GM18907 (cell line): ENCODE results near the gene CDH4.

Experiments used
- ATAC-seq: cut with Tn5 transposase; IDR thresholded peaks from one replicate; pipeline ENCODE4 v1.9.1; 2021; ENCODE audit warnings: mild to moderate bottlenecking, moderate library complexity; ENCODE audit not compliant: unreplicated experiment

Gene CDH4

DNA sequence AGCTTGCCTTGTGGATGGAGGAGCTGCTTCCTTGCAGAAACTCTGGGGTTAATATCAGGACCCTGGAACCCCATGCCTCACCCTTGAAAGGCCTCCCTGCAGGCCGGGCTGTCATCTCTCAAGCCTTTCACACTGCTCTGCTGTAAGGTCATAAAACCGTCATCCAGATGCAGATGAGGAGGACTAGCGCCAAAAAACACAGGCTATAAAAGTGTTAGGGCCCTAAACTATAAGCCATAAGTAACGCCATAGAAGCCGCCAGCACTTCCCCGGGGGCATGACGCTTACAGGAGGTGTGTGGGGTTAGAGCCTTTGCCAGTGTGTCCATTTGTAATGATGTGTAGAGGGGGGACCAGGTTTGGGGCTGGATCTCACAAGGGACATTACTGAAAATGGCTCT, 47.6 kb downstream of the CDH4 start:
- no peak for ATAC-seq

DNA sequence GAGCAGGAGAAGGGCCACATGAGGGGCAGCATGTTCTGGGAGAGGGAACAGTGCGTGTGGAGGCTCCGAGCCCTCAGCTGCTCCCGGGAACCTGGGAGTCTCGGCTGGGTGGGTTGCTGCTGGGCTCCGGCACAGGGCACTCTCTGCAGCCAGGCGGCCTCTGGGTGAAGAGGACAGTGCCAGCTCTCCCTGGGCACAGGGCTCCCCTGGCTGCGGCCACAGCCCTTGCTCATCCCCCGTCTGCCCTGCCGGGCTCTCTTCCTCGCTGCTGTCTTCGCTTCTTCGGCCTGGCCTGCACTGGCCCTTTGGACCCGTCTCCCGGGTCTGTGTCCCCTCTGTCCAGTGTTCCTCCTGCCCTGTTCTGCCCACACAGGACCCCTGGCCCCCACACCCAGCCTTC, 48.2 kb downstream of the CDH4 start:
- no peak for ATAC-seq

DNA sequence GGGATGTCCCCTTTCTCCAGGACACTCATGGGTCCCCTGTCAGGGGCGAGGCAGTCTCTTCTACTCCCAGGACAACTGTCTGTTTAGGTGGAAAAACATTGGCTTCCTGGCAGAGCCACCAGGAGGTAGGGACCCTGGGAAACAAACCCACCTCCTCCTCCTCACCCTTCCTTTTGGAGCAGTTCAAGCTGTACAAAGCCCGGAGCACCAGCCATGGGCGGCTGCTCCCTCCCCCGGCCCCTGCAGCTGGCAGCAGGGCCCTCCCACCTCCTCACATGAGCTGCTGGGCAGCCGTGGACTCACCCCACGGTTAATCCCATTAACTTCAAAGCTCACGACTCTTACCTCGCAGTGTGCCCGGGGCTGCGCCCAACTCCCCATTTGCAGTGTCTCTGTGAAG, 48.6 kb downstream of the CDH4 start:
- ATAC-seq = no peak

DNA sequence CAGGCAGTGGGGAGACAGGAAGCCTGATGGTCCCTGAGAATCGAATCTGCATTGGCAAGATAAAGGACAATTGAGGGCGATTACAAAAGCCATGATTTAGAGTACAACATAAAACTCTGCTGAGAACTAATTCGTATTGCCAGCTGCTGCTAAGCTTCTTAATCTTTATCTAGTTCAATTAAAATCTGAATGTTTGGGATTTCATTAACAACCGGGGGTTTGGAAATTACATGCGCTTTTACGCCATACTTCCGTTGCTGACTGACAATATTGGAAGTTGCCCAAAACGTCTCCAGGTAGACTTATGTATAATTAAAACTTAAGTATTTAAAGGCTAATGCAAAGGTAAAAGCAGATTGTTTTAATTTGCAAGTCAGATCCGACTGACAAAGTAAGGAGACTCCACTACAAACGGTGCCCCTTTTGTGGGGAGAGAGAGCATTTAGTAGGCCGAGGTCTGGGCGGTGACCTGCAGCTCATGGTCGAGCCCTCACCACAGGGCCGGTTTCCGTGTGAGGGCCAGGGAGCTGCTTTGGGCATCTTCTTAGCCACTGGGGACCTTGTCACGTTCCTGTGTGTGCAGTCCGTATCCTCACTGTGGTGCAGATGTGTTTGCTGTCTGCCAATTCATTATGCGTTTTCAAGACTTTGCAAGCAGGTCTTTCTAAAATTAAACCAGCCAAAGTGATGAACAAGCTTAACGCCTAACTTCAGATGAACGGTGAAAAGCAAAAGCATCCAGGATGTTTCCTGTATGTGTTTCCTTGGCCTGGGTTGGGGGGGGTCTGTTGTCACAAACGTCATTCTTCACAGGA, 49.9 kb downstream of the CDH4 start:
- ATAC-seq = no peak

DNA sequence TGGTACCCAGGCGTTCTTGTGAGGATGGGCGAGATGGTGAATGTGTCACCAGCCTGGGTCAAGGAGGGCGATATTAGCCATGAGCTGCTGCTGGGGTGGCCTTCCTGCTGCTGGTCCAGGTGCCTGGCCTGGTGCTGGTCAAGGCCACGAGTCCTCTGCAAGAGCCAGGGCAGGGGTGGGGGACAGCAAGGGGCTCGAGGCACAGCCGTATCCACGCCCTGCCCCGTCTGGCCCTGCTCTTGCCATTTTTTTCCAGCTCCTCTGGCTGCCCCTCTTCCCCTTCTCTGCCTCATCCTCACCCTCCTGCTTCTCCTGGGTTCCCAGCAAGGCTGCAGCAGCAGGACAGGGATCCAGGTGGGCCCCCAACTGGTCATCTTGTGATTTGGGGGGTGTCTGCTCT, 51.2 kb downstream of the CDH4 start:
- ATAC-seq = no peak

DNA sequence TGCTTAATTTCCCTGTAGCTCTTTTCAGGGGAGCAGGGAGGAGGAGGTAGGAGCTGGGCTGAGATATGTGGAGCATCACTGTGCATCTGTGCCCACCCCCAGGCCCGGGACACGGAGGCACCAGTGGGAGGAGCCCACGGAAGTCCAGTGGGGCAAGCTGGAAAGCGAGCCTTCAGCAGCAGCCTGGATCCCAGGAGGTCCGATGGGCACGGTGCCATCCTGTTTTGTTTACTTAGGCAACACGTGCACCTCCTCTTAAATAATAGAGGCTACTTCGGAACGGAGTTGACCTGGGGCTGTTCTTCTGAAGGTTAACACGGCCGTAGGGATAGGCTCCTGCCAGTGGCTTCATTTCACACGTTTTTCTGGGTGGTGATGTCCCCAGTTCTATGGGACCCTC, 51.6 kb downstream of the CDH4 start:
- no peak for ATAC-seq

DNA sequence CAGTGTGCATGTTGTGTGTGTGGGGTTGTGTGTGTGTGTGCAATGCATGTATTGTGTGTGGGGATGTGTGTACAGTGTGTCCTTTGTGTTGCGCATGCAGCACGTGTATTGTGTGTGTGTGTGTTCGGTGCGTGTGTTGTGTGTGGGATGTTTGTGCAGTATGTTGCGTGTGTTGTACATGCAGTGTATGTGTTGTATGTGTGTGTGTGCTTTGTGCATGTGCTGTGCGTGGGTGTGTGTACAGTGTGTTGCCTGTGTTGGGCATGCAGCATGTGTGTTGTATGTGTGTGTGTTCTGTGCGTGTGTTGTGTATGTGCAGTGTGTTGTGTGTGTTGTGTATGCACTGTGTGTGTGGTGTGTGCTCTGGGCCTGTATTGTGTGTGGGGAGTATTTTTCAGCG, 52.7 kb downstream of the CDH4 start:
- ATAC-seq = no peak

DNA sequence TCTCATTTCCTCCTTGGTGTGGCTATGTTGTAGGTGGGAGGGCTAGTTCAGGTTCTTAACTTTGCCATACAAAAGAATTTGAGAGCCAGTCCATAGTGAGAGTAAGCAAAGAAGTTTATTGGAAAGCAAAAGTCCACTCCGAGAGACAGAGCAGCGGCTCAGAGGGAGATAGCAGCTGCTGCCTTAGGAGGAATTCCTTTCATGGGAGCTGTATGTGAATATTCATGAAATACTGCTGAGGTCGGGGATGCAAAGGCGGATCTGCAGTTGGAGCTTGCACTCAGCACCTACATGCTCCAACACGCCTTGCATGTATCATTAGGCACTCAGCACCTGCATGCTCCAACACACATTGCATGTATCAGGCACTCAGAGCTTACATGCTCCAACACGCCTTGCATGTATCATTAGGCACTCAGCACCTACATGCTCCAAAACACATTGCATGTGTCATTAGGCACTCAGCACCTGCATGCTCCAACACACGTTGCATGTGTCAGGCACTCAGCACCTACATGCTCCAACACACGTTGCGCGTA, 54.9 kb downstream of the CDH4 start:
- no peak for ATAC-seq

DNA sequence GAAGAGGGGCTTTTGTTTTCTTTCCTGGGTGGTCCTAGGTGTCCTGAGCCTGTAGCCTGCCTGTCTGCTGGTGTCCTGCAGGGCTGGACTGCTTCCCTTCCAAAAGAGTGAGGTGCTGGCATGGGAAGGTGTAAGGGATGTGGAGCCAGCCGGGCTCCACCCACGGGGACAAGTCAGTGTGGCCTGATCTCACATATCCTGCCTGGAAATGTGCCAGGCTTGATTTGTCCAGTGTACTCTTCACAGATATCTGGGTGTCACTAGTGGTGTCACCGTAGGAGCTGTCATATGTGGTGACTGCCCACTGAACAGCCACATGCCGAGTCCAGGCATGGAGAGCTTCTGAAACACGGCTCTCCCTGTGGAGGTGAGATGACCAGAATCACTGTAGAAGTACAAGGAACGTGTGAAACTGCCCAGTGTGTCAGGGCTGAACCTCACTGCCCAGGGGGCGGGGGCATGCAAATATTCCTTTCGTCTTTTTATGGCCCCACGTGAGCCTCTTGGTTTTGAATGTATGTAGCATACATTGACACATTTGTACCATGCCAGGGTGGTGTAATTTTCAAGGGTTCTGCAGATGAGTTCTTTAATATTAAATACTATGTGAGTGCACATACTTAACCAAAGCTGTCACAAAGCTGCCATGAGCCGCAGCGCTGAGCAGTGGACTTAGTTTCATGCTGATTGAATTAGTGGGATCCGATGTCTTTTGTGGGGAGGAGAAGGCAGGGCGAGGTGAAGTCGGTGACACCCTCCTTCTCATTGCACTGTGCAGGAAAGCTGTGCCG, 55.8 kb downstream of the CDH4 start:
- ATAC-seq = no peak

DNA sequence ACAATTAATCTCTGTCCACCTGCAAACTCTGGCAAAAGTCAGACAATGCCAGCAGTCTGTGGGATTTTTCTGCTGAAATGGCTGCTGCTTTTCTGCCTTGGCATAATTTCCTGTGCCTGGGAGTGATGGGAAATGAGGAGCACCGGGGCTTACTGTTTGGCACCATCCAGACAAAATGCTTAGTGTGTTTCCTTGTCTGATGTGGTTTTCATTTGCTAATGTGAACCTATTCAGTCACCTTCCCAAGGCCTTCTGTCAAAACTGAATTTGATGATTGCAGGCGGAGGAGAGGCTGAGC, 56.4 kb downstream of the CDH4 start:
- ATAC-seq = no peak

DNA sequence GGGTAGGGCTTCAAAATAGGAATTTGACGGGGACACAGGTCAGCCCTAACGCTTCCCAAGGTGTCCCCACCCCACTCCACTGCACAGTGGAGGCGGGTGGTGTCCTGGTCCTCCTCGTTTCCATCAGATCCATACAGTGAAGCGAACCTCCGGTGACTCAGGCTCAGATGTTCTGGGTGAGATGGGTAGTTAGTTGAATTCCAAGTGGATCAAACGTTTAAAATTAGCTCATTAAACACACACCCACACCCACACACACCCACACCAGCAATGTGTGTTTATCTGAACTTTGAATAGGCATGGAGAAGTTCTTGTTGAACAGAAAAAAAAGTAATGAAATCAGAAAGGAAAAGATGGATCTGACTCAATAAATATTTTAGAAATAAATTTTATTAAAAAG, 58.9 kb downstream of the CDH4 start:
- no peak for ATAC-seq

DNA sequence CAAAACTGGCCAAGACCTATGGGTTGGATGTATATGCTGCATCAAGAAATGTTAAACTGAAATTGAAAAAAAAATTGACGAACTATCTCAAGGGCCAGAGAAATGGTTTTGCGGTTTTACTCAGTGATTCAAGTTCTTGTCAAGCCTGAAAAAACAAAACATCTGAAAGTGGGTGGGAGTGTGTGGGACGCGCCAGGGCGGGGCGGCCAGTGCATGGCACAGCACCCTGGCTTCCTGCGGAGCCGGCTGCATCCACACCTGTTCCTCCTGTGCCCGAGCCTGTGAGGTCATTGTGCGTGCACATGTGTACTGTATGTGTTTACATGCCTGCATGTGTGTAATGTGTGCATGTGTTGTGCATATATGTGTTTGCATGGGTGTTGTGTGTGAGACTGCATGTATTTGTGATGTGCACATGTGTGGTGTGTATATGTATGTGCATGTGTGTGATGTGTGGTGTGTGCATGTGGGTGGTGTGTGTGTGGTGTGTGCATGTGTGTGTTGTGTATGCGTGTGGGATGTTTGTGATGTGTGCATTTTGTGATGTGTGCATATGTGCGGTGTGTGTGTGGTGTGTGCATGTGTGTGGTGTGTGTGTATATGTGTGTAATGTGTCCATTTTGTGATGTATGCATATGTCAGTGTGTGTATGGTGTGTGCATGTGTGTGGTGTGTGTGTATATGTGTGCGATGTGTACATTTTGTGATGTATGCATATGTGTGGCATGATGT, 59.8 kb downstream of the CDH4 start:
- no peak for ATAC-seq

DNA sequence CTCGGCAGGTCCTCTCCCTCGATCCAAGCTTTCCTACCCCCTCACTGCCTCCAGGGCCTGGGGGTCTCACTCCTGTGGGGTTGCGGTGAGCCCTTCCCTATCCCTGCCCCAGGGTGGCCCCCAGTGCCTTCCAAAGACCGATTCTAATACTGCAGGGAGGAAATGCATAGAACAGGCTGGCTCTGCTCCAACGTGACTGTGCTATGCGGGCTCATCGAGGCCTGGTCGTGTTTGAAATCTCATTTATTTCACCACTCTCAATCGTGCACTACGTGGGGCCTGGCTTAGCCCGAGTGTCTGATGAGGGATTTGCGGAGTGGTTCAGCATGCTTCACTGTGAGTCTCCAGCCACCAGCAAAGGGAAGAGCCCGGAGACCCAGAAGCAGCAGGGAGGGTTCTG, 60.9 kb downstream of the CDH4 start:
- ATAC-seq = no peak

DNA sequence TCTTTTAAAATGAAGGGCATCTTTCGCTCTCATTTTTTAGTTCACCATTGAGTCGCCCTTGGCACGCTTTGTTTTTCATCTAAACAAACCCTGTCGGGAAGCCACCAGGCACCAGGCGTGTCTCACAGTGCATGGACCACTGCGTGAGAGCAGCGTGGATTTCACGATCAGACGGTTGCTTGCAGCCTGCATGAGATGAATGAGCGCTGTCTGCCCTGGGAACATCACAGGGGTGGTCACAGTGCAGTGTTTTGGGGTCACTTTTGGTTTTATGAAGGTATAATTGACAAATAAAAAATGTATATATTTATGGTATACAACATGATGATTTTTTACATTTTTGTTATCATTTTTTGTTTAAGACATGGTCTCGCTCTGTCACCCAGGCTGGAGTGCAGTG, 61.3 kb downstream of the CDH4 start:
- no peak for ATAC-seq

DNA sequence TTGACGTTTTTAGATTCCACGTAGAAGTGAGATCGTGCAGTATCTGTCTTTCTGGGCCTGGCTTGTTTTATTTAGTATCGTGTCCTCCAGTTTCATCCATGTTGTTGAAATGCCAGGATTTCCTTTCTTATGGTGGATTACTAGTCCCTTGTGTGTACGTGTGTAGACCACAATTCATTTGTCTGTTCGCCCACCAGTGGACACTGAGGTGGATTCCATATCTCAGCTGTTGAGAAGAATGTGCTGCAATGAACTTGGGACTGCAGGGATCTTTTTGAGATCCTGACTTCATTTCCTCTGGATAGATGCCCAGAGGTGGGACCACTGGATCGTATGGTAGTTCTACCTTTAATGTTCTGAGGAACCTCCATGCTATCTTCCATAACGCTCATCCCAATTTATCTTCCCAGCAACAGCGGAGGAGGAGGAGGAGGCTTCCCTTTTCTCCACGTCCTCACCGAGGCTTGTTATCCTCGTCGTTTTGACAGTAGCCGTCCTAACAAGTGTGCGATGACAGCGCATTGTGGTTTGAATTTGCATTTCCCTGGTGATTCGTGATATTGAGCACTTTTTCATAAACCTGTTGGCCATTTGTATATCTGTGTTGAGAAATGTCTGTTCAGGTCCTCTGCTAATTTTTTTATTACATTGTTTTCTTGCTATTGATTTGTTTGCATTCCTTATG, 62.4 kb downstream of the CDH4 start:
- no peak for ATAC-seq

DNA sequence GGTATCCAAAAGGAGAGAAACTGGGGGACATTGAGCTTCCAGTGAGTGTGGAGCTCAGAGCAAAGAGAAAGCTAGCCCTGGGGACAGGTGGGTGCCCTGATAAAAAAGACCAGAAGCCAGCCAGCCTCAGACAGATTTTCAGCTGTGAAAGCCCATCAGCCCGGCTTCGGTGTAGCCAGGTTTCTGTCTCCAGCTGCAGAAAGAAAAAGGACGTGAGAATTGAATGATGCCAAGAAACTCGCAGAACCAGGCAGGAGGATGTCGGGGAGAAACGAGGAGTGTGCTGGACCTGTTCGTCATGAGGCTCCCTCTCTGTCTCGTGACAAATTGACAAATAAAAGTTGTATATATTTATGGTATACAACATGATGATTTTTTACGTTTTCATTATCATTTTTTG, 63.3 kb downstream of the CDH4 start:
- no peak for ATAC-seq

DNA sequence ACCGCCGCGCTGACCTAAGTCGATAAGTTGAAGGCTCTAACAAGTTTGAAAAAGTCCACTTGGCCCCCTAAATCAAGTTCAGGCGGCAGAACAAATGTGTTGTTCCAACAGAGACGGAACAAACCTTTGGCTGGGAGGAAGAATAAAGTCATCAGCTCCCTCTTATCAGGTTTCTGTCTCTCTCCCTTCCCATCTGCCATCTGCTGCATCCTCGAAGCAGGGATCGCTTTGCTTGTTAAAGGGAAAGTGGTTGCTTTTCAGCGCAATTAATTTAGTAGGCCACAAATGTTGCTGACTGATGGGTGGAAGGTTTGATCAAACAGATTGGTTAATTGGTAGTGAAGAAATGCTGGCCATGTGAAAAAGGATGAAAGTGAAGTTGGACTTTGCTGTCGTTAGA, 64.3 kb downstream of the CDH4 start:
- ATAC-seq = no peak

DNA sequence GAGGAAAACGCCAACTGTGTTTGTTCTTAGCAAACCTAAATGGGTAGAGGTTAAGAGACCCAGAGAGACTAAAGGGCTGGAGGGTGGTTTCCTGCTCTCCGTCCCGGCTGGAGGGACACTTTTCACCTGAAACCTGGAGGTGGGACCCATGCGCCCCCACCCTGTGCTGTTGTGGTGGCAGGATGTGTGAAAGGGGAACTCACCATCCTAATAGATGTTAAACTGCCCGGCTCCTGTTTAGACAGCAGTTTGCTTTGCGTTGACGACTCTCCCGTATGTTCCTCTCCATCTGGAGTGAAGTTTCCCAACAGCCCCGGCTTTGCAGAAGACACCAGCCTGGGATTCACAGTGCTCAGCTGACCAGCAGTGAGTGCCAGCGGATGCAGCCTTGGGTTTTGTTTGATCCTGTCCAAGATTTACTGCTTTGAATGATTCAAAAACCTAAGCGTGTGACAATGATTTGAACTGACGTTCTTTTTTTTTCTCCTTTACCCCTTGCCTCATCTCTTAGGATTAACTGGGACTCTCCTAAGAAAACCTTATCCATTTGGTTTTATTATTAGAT, 66.0 kb downstream of the CDH4 start:
- no peak for ATAC-seq

DNA sequence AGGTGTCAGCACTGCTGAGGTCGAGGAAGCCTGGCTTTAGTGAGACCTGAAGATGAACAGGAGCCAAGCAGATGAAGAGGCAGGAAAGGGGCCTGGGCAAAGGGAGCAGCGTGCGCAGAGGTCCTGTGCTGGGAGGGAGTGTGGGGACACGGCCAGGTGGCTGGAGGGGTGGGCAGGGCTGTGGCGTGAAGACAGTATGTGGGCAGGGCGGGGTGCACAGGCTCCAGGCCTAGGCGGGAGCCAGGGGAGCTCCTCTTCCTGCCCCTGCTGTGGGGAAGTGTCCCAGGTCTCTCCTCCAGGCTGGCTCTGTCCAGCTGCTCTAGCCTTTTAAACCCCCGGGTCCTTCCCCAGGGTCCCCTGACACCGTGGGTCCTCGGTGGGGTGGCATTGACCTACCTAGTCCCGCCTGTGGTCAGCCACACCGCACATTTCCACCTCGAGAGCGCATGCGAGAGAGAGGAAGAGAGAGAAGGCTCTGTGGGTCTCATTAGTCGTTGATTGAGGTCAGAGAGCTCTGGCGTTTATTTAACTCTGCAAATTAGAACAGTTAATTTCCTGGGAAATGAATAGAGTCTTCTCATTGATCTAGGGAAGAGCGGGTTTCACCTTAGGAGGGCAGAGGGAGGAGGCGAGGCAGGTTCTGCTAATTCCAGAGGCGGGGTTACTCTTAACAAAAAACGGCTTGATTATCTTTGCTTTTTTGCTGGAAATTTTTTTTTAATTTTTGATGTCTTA, 68.8 kb downstream of the CDH4 start:
- no peak for ATAC-seq

DNA sequence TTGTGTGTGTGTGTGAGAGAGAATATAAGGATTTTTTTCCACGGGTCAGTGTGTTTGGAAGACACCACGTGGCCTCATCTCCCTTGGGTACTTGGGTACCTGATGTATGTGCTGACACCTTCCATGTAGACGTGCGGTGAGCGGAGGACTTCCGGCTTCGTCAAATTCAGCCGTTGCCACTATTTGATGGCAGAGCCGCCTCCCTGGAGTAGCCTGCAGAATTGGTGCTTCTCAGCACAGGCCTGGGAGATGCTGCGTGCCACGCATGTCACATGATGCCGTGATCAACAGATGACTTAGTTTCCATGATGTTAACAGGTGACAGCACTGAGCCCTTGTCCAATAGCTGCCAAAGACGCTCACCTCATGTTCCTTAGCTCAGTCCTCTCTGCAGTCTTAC, 69.4 kb downstream of the CDH4 start:
- ATAC-seq = no peak
